Kasumi-1 (cell line): ENCODE measurements around the gene HRH2.
A peak's percentile ranks its signal among the peaks of the same experiment; 100 is the strongest.

Source experiments
- DNase-seq, 2 experiments: peaks; one replicate each; lab custom pipeline; 2025; lab: John Stamatoyannopoulos, UW

The HRH2 gene

DNA sequence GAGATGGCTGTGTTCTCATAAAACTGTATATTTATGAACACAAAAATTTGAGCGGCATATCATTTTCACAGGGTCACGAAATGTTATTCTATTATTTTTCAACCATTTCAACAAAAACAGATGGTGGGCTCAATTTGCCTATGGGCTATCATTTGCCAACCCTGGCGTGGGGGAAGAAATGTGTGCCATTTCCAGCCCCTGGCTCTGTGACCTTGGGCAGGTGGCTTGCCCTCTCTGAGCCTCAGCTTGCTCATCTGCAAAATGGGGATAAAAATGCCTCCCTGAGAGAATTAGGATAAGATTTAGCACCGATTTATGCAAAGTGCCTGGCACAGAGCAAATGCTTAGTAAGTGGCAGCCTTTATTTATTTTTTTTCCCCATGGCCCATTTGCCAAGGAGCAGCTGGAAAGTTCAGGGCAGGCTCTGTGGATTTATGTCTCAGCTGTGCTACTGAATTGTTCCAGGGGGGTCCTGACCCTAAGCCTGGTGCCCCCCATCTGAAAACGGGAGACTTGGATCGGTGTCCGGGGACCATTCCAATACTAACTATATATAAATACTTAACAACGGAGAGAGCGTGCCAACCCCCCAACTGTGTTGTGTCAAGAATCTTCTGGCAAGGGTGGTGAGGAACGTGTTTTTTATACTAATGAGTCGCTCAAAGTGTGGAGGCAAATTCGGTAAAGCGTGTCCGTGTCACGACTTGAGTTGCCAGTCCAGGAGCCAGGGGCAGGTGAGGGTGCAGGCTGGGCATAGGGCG lies 34.5 kb downstream of the HRH2 start:
- DNase-seq, result no peak

- DNase-seq, result peak; percentile 64 to 68
Measured at GRCh38 chr5:175692996-175693710, 35.3 kb downstream of the HRH2 start.

DNA sequence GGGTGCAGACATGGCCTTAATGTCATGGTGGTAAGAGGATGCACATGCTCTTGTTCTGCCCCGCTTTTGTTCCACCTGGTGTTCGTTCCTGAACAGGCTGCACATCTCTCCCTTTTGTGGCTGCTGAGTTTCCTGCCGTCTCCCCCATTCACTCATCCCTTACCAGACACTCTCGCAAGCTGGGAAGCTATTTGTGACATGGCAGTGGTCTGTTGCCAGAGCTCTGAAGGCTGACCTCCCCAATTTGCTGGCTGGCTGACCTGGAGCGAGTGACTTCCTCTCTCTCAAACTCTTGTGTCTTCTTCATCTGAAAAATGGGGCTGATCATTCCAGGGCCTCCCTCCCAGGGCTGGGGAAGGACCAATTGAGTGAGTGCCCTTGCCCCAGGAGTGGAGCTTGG lies 35.9 kb downstream of the HRH2 start:
- DNase-seq, result peak; percentile 49 to 73

DNA sequence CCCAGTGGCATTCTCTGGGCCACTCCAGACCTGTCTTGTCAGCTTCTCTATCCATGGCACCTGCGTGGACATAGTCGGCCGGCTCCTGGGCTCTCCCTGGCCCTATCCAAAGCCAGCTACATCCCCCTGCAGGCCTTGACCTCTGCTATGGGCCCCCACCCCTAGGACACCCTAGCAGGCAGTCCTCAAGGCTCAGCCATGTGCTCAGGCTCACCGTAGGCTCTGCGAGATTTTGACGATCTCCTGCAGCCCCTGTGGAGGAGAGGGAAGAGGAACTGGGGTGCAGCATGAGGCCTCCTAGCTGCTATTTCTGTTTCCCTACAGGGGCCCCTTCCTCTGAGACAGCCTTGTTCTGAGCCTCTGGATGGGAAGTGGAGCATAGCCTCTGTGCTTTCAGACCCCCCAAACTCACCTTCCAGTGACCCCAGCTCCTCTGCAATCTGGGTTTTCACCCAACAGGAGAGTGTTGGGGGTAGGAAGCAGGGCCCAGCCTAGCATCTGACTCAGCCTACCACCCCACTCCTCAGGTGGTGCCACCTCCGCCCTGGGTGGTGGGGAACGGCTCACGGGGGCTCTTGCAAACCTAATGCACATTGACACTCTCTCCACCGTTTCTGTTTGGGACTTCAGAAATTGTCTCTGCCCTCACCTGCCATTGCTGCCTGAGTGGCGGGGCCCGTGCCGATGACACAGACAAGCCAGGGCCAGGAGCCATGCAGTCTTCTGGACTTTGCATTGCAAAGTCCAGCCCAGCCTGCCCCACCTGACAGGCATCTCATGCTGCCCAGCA lies 36.7 kb downstream of the HRH2 start:
- peak; percentile 84 to 85 for DNase-seq

GRCh38 chr5:175695161-175696126 lies 37.6 kb downstream of the HRH2 start:
- DNase-seq, result peak; percentile 27 to 29

DNA sequence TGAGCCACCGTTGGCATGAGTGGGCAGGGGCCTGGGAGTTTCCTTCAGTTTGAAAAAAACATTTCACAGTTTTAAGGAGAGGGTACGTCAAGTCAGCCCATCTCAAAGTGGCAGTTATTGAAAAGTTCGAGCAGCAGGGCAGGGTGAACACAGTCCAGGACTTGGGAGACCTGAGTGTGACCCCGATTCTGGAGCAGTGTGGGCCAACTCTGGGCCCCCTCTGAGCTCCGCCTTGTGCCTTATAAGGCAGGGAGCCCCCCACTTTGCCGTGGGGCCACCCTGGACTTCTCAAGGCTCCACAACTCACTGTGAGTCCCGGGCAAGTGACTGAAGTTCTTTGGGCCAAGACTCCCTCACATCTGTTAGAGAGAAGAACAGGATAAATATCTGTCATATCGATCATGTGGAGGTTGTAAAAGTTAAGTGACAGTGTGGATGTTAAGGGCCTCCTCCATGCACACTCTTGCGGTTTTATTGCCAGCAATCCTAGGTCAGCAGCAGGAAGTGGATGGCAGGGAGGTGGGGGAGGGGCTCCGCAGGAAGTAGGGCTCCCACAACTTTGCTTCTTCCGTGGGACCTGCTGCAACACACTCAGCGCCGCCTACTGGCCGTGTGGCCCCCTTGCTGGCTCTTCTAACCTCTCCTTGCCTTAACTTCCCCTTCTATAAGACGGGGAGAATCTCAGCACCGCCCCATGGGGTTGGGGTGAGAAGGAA lies 38.4 kb downstream of the HRH2 start:
- DNase-seq, result peak; percentile 96 to 97

DNA sequence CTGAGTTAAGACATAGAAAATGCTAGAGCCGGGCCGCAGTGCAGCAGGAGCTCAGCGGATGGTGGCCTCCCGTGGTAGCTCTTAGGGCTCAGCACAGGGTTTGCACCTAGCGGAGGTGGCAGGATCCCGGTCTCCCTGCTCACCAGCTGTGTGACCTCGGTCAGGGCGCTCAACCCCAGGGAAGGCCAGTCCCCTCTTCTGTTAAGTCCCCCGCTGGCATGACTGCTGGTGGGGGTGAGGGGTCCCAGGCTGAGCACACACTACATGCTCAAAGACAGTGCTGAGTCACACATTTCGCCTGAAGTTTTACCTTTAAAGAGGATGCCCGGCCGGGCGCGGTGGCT lies 39.0 kb downstream of the HRH2 start:
- DNase-seq, result no peak

- DNase-seq, result no peak
Measured at GRCh38 chr5:175697846-175698245, 40.0 kb downstream of the HRH2 start.

DNA sequence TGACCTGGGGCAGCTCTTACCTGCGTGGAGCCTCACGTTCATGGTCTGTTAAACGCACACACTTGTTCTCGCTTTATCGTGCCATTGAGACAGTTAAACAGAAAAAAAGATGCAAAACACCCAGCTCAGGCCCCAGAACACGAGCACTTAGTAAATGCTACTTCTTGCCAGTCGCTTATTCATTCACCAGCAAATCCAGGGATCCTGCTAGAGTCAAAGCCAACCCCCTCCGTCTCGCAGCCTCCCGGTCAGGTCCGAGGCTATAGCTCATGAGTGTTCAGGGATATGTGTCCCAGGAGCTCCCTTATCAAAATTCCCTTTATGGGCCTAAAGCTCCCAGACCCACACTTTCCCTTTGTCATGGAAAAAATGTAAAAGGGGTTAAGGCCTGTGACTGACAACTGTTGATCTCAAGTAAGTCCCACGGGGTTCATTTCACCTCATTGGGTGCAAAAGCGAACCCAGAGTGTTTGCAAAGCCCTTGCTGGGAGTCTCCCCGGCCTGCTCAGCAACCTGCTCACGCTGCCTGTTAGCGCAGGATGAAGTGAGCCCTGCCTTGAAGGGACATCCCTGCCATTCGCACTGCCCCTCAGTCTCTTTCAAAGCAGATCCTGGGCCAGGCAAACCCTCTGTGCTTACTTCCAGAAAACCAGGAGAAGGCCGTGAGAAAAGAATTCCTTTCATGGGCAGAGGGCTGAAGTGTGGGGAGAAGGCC lies 40.7 kb downstream of the HRH2 start:
- no peak for DNase-seq

DNA sequence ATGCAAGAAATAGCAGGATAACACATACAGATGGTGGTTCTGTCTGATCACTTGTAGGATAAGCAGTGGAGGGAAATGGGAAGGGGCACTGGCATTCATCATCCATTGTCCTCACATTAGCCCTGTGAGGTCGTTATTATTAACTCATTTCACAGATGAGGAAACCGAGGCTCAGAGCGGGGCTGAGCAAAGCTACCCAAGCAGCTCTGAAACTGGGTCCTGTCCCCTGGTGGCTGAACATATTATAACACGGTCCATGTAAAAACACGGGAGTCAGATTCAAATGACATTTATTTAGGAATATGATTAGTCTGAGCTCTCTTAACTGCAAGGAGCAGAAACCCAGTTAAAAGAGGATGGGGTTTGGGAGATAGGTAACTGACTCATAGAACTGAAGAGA lies 43.1 kb downstream of the HRH2 start:
- peak in 1 of 2 experiments; percentile 22 for DNase-seq

DNA sequence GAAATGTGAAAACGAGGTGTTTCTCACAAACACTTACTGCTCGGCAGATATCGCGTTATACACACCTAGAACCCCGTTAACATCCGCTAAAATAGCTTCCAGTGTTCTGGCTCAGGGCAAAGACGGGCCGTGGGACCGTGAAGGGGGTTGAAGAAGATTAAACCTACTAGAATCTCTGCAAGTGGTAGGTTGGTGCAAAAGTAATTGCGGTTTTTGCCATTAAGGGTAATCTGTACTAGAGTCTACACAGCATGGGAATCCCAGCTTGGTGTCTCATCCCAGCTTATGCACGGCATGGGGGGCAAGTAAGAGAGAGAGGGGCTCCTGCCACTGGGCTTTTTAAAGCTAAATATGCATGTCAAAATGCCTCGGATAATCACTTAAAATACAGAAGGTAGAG lies 43.9 kb downstream of the HRH2 start:
- DNase-seq, result no peak

DNA sequence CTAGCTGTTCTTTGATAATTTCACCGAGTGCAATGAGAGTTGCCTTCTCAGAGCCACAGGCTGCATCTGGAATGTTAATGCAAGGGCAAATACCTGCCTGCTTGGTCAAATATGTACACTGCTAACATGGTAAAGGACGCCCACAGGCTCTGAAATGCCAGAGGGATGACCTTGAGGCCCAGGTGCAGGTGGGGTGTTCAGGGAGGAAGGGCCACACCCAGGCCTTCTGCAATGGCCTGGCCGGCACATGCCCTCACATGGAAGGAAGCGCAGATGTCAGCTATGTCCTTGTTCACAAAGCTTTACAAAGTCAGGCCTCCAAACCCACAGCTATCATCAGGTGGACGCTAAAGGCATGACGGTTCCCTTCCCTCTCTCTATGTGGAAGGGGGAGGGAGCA lies 48.6 kb downstream of the HRH2 start:
- DNase-seq, result no peak

GRCh38 chr5:175707751-175708375 lies 50.0 kb downstream of the HRH2 start:
- DNase-seq, result no peak

GRCh38 chr5:175709276-175709781 lies 51.5 kb downstream of the HRH2 start:
- no peak for DNase-seq

DNA sequence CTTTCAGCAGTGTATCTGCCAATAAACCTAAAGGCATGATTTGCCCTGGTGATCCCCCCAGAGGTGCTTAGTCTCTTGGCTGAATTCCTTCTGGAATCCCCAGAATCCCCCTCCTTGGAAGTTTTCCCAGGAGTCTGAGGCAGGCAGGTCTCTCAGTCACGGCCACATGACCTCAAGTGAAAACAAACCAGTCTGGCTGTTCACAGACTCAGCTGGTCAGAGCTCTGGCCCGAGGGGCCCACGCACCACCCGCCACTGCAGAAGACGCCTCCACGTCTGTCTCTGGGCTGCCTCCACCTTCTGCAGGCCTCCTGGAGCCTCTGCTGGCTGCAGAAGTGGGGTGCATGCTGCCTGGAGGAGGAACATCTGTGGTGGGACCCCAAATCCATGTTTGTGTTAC lies 52.5 kb downstream of the HRH2 start:
- DNase-seq, result no peak

GRCh38 chr5:175711031-175711430 lies 53.2 kb downstream of the HRH2 start:
- DNase-seq, result no peak

DNA sequence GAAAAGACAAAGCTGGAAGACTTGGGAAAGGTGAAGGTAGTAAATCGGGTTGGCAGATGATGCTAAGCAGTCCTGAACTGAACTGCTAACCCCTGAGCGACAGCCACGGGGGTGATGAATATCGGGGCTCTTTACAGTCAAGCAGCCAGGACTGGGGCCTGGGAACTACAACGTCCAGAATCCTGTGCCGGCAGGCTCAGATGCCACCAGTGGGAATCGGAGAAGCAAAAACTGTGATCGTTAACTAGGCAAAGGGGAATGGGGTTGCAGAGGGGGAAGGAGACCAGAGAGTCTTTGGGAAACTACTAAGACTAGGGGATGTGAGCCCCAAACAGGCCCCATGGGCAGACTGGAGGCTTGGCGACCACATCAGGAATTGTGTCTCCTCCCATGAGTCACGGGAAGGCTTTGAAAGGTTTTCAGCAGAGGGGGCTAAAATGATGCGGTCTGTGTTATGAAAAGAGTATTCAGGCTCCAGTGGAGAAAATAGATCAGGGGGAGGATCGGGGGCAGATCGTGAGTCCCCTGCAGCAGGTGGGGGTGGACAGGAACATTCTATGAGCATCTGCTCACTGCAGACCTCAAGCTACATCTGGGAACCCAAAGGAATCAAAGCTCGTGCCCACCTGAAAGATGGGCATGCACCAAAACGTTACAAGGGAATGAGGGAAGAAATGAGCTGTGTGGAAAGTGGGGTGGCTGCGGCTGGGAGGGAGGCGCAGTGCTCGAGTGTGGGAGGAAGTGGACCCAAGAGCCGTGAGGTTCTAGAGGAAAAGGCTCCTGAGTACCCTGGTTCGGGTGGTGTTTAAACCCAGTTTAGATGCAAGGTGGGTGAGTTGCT lies 53.8 kb downstream of the HRH2 start:
- DNase-seq, result no peak

DNA sequence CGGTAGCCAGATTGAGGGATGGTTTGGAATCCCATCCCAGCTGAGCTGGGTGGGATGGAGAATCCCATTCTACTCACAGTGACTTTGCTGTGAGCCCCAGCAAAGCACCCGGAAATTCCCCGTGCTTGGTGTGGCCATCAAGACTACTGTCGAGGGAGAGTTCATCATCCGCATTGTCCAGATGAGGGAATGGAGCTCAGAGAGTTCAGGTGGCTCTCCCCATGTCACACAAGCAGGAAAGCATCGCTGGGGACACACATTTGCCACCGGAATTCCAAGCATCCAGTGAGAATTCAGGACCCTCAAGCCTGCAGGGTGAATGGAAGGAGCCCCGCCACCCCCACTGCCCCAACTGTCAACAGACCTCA lies 54.4 kb downstream of the HRH2 start:
- DNase-seq, result no peak

DNA sequence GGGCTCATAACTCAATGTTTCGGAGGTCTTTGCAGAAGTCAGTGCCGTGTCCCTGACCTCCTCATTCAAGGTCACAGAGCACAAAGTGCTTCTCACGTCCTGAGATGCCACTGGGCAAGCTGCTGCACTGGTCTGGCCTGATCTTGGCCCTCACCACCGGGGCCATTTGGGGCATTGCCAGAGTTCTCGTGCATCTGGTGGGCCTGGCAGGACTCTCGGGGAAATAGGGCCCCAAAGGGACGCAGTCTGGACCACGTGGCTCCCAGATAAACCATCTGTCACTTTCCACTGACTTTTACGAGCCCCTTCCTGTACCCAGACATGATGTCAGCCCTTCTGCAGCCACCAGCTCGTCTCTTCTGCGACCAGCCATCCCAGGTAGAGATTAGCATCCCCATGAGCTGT lies 54.8 kb downstream of the HRH2 start:
- DNase-seq, result no peak
